ENCODE results near the gene SIRT3. TPM values are rescaled to one million over a fixed set of nuclear protein-coding genes. Genes with fewer than 3 reads are reported as not detected.

Gene SIRT3
- total and polyA plus RNA-seq, 2 of the 13 experiments (the other 11 are each of a cell fraction or from before 2014, with no cell fraction given) = 15.1 to 18.2 TPM

GRCh38 chr11:206526-207207 lies 29.5 kb downstream of the SIRT3 start:
- Histone ChIP-seq H3K4me2 (ENCODE audit: low read depth, low read length) (peak overlapping the region; percentile 97), H3K36me3 (replicated peaks in 1 of 2; ENCODE audit: control insufficient read depth in 1 of 2, insufficient read depth in 2 of 2, low read length in 2 of 2) (peaks cover 18 to 44% of the 10 kb centered on the region in 2 experiments), H3K9ac (ENCODE audit: insufficient read depth, low read depth, low read length) (peak overlapping the region; percentile 100), H3K4me1 (ENCODE audit: insufficient read depth, low read length) (peaks cover 36% of the 10 kb centered on the region), H2AFZ (ENCODE audit: low read length) (no peak overlapping the region), H3K27ac (ENCODE audit: extremely low read length, insufficient read depth, low read length) (peak overlapping the region; percentile 96), H3K4me3 (replicated peaks in 1 of 3; ENCODE audit: insufficient read depth in 1 of 3, low read depth in 2 of 3, low read length in 3 of 3) (peak overlapping the region; percentile 75 to 90 (median 89)), H3K27me3 (ENCODE audit: control insufficient read depth in 1 of 2, insufficient read depth in 2 of 2, low read length in 2 of 2) (no peaks in the 10 kb centered on the region; a peak in 1 of 5 replicates), H4K20me1 (ENCODE audit: insufficient read depth, low read length) (peaks cover 7% of the 10 kb centered on the region; the same call in 1 of the 2 replicates), H3K9me3 (ENCODE audit: low read length) (no peaks in the 10 kb centered on the region), H3K79me2 (ENCODE audit: insufficient read depth, low read length) (peaks cover 46% of the 10 kb centered on the region)
- in situ Hi-C loops (cut with HindIII; ENCODE audit: extremely low pct_ligation_motif_present, low pct_unique_long_range_greater_than_20kb) (no loop called here), intact Hi-C loops (cut with micrococcal nuclease; ENCODE audit: unreplicated experiment) (loop anchor here (2.0 kb wide), 1 partner anchor 30 kb away; the partner anchor contains the start of genes PSMD13 and SIRT3)
- peak; percentile 3; the same call in 2 of the 3 replicates for ATAC-seq
- WGBS (ENCODE audit: low lambda C conversion rate) = 0% methylated on average over 6 of the region's 39 CpGs
- POLR2A ChIA-PET = interaction anchor here (1.0 to 3.9 kb wide), 18 partner anchors 10 to 353 kb away, joined by 3 to 41 read pairs (median 5); partner anchors contain the start of genes IFITM2, LMNTD2, RNH1 and SIRT3
- DNase-seq (ENCODE audit: low spot score) = no peak
- CTCF ChIA-PET (ENCODE audit: low intra/inter-chr PET ratio, low total read pairs) = no interaction called here
- no peak for FAIRE-seq
- TSS peak; percentile 65 for BruUV-seq (replicated peaks)
- 0 out of 2 replicates have a peak, but pooled peaks have one; percentile 48 for TF ChIP-seq ZNF30 (CRISPR knock-in tag; IDR thresholded peaks at IDR 0.05)
- no peak for TF ChIP-seq HNRNPH1 (optimal IDR thresholded peaks at IDR 0.05; ENCODE audit: low read depth, low read length)
- no peak for TF ChIP-seq ZBTB4 (CRISPR knock-in tag; IDR thresholded peaks at IDR 0.05; ENCODE audit: borderline replicate concordance)
- no peak for TF ChIP-seq ZBTB34 (CRISPR knock-in tag; IDR thresholded peaks at IDR 0.05)
- no peak for TF ChIP-seq ZNF530 (CRISPR knock-in tag; IDR thresholded peaks at IDR 0.05; ENCODE audit: low read depth)
- no peak for TF ChIP-seq ESRRA (CRISPR knock-in tag; IDR thresholded peaks at IDR 0.05; ENCODE audit: low read depth)
- no peak for TF ChIP-seq ZNF773 (CRISPR knock-in tag; IDR thresholded peaks at IDR 0.05; ENCODE audit: borderline replicate concordance)
- TF ChIP-seq ETV5 (CRISPR knock-in tag; IDR thresholded peaks at IDR 0.05; ENCODE audit: borderline replicate concordance) = no peak
- TF ChIP-seq MED8 (CRISPR knock-in tag; IDR thresholded peaks at IDR 0.05; ENCODE audit: insufficient replicate concordance) = no peak
- TF ChIP-seq MTA3 (CRISPR knock-in tag; IDR thresholded peaks at IDR 0.05) = no peak
- TF ChIP-seq ZFP82 (CRISPR knock-in tag; IDR thresholded peaks at IDR 0.05; ENCODE audit: borderline replicate concordance) = peak; percentile 13; the same call in 1 of the 2 replicates
- TF ChIP-seq DNMT3B (CRISPR knock-in tag; conservative IDR thresholded peaks at IDR 0.05) = no peak
- TF ChIP-seq POLR2G (IDR thresholded peaks at IDR 0.05; ENCODE audit: low read depth, low read length) = no peak
- TF ChIP-seq GATA4 (IDR thresholded peaks at IDR 0.05; ENCODE audit: borderline replicate concordance, low read depth) = no peak
- TF ChIP-seq ZBTB21 (CRISPR knock-in tag; IDR thresholded peaks at IDR 0.05) = no peak
- TF ChIP-seq ZSCAN12 (CRISPR knock-in tag; IDR thresholded peaks at IDR 0.05) = no peak
- no peak for TF ChIP-seq PHF20 (CRISPR knock-in tag; IDR thresholded peaks at IDR 0.05)
- TF ChIP-seq ZNF550 (CRISPR knock-in tag; IDR thresholded peaks at IDR 0.05; ENCODE audit: borderline replicate concordance) = no peak
- TF ChIP-seq NFIB (CRISPR knock-in tag; IDR thresholded peaks at IDR 0.05; ENCODE audit: borderline replicate concordance) = no peak
- TF ChIP-seq ZNF256 (CRISPR knock-in tag; conservative IDR thresholded peaks at IDR 0.05) = no peak
- no peak for TF ChIP-seq MTF2 (CRISPR knock-in tag; IDR thresholded peaks at IDR 0.05; ENCODE audit: borderline replicate concordance)
